Loucy (cell line): ENCODE data around the gene MGLL.

Experiments used
- H2AFZ ChIP-seq: fragments of 200-600 bp; sonication (generic); 2 replicates; pipeline ENCODE4 v1.6.0; 2016; ENCODE audit warnings: antibody characterized with exemption, mild to moderate bottlenecking, low read length, moderate library complexity
- H3F3A ChIP-seq: fragments of 200-600 bp; 2 replicates; pipeline ENCODE4 v1.6.0; 2016; ENCODE audit warnings: antibody characterized with exemption, low read depth, mild to moderate bottlenecking
- H3K27me3 ChIP-seq: fragments of 200-600 bp; sonication (generic); 2 replicates; pipeline ENCODE4 v1.6.1; 2014; ENCODE audit warnings: low read length, mild to moderate bottlenecking; ENCODE audit not compliant: insufficient read depth, poor library complexity, severe bottlenecking
- H3K36me3 ChIP-seq: fragments of 200-600 bp; sonication (generic); 2 replicates; pipeline ENCODE4 v1.6.1; 2016; ENCODE audit warnings: low read length; ENCODE audit not compliant: insufficient read depth
- H3K4me1 ChIP-seq: fragments of 200-600 bp; sonication (generic); 2 replicates; pipeline ENCODE4 v1.5.1; 2014; ENCODE audit warnings: low read length, mild to moderate bottlenecking; ENCODE audit not compliant: insufficient read depth, poor library complexity, severe bottlenecking
- H3K4me2 ChIP-seq: fragments of 200-600 bp; sonication (generic); 2 replicates; pipeline ENCODE4 v1.6.0; 2014; ENCODE audit warnings: antibody characterized with exemption, low read length, low read depth, mild to moderate bottlenecking; ENCODE audit not compliant: poor library complexity, severe bottlenecking
- H3K4me3 ChIP-seq: fragments of 200-600 bp; sonication (generic); 2 replicates; pipeline ENCODE4 v1.5.1; 2014; ENCODE audit warnings: low read length, mild to moderate bottlenecking, mixed read lengths; ENCODE audit not compliant: poor library complexity, severe bottlenecking
- H3K79me2 ChIP-seq: fragments of 200-600 bp; sonication (generic); 2 replicates; pipeline ENCODE4 v1.6.1; 2014; ENCODE audit warnings: low read length; ENCODE audit not compliant: insufficient read depth
- H3K9ac ChIP-seq: fragments of 200-600 bp; sonication (generic); 2 replicates; pipeline ENCODE4 v1.6.0; 2014; ENCODE audit warnings: mild to moderate bottlenecking, low read depth, low read length, moderate library complexity; ENCODE audit not compliant: poor library complexity, severe bottlenecking
- H3K9me2 ChIP-seq: fragments of 200-600 bp; sonication (generic); replicated peaks from 2 replicates; pipeline ENCODE4 v1.6.1; 2016; ENCODE audit warnings: low read depth, low read length, mixed read lengths
- H3K9me3 ChIP-seq: fragments of 200-600 bp; sonication (generic); 2 replicates; pipeline ENCODE4 v1.6.1; 2014; ENCODE audit warnings: mild to moderate bottlenecking, antibody characterized with exemption, low read length, low read depth; ENCODE audit not compliant: insufficient read depth
- H4K20me1 ChIP-seq: fragments of 200-600 bp; sonication (generic); 2 replicates; pipeline ENCODE4 v1.6.0; 2014; ENCODE audit warnings: antibody characterized with exemption, low read length, mild to moderate bottlenecking; ENCODE audit not compliant: insufficient read depth, poor library complexity, severe bottlenecking
- CTCF ChIP-seq: fragments of 200-600 bp; sonication (generic); conservative IDR thresholded peaks from 2 replicates; pipeline ENCODE4 v1.5.1; 2014; ENCODE audit warnings: mild to moderate bottlenecking, antibody characterized with exemption, low read length
- EZH2phosphoT487 ChIP-seq: fragments of 200-600 bp; IDR thresholded peaks from 2 replicates; pipeline ENCODE4 v1.6.1; 2018; ENCODE audit warnings: antibody characterized with exemption, mild to moderate bottlenecking, moderate library complexity, borderline replicate concordance

Gene MGLL

GRCh38 chr3:127819656-127820055, 2.7 kb downstream of the MGLL start:
- H3K4me2 ChIP-seq, result peak overlapping the region; percentile 99
- peak overlapping the region; percentile 87 for H3K4me3 ChIP-seq
- peaks cover 83% of the 10 kb centered on the region for H3K79me2 ChIP-seq
- H3K9ac ChIP-seq, result peak overlapping the region; percentile 98
- no peaks in the 10 kb centered on the region for H3K9me2 ChIP-seq
- H4K20me1 ChIP-seq, result no peaks in the 10 kb centered on the region
- H2AFZ ChIP-seq, result no peak overlapping the region
- no peak for TF ChIP-seq EZH2phosphoT487
- TF ChIP-seq CTCF, result no peak
- no peaks in the 10 kb centered on the region for H3F3A ChIP-seq
- no peaks in the 10 kb centered on the region for H3K9me3 ChIP-seq
- H3K4me1 ChIP-seq, result peaks cover 88% of the 10 kb centered on the region
- H3K36me3 ChIP-seq, result peaks cover 9% of the 10 kb centered on the region; the same call in 1 of the 2 replicates
- no peaks in the 10 kb centered on the region for H3K27me3 ChIP-seq

DNA sequence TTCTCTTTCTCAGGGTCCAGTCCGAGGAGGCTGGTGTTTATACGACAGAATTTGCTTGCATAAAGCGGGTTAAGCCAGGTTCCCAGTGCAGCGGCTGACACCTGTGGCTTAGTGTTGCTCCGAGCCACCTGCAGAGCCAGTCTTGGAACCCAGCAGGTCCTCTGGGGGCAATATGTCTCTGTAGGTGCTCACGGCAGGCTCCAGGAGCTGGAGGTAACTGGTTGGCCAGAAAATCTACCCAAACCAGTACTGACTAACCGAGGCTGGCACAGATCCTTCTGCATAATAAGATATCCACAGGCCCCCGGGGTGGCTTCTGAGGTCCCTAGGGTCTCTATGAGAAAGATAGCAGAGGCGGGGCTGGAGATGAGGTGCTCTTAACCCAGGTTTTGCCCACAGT, 3.2 kb downstream of the MGLL start:
- Histone ChIP-seq H3K27me3 (no peaks in the 10 kb centered on the region), H3K4me3 (peak overlapping the region; percentile 87), H3F3A (no peaks in the 10 kb centered on the region), H4K20me1 (no peaks in the 10 kb centered on the region), H3K9ac (peak overlapping the region; percentile 98), H3K9me2 (no peaks in the 10 kb centered on the region), H2AFZ (no peak overlapping the region), H3K4me1 (peaks cover 88% of the 10 kb centered on the region), H3K9me3 (no peaks in the 10 kb centered on the region), H3K36me3 (peaks cover 15% of the 10 kb centered on the region; the same call in 1 of the 2 replicates), H3K4me2 (peak overlapping the region; percentile 99), H3K79me2 (peaks cover 89% of the 10 kb centered on the region)
- TF ChIP-seq EZH2phosphoT487 (no peak), CTCF (no peak)

- peaks cover 95% of the 10 kb centered on the region for H3K4me1 ChIP-seq
- H4K20me1 ChIP-seq, result no peaks in the 10 kb centered on the region
- H3K9me2 ChIP-seq, result no peaks in the 10 kb centered on the region
- no peaks in the 10 kb centered on the region for H3K9me3 ChIP-seq
- no peak for TF ChIP-seq CTCF
- TF ChIP-seq EZH2phosphoT487, result no peak
- peak overlapping the region; percentile 99 for H3K4me2 ChIP-seq
- H3K4me3 ChIP-seq, result peak overlapping the region; percentile 36
- peak overlapping the region; percentile 9 for H3K9ac ChIP-seq
- H3K36me3 ChIP-seq, result peaks cover 24% of the 10 kb centered on the region; the same call in 1 of the 2 replicates
- peaks cover 99% of the 10 kb centered on the region for H3K79me2 ChIP-seq
- no peaks in the 10 kb centered on the region for H3F3A ChIP-seq
- no peaks in the 10 kb centered on the region for H3K27me3 ChIP-seq
- no peak overlapping the region for H2AFZ ChIP-seq
These were observed 4.9 kb downstream of the MGLL start for GRCh38 chr3:127817406-127817841.
